HFFc6 (cell line): ENCODE results near the gene TMC2. TPM values are rescaled to one million over a fixed set of nuclear protein-coding genes. Genes with fewer than 3 reads are reported as not detected.

Source experiments
- DNase-seq: peaks from one replicate; pipeline ENCODE4 v3.0.0-alpha.2; 2018
- H3K27ac Mint-ChIP-seq: 2 replicates; pipeline ENCODE4 v1.8.0; 2020; ENCODE audit warnings: mild to moderate bottlenecking, mixed read lengths
- H3K27me3 Mint-ChIP-seq: 2 replicates; pipeline ENCODE4 v1.8.0; 2021; ENCODE audit warnings: mild to moderate bottlenecking, moderate library complexity, mixed read lengths; ENCODE audit not compliant: insufficient read depth
- H3K36me3 Mint-ChIP-seq: 2 replicates; pipeline ENCODE4 v1.8.0; 2021; ENCODE audit warnings: low read depth, mixed read lengths
- H3K4me1 Mint-ChIP-seq: 2 replicates; pipeline ENCODE4 v1.8.0; 2020; ENCODE audit warnings: low read depth, mixed read lengths
- H3K4me3 Mint-ChIP-seq: 2 replicates; pipeline ENCODE4 v1.8.0; 2020; ENCODE audit warnings: mild to moderate bottlenecking, moderate library complexity, mixed read lengths
- H3K9me3 Mint-ChIP-seq: 2 replicates; pipeline ENCODE4 v1.8.0; 2020; ENCODE audit warnings: mild to moderate bottlenecking, mixed read lengths
- total RNA-seq, 6 experiments: library from RNA; stranded (reverse); fragmentation: NEBNext Ultra II Directional; extraction: Animal tissue kit (Norgen Biotek cat#: 25700); gene quantifications; 2 replicates in 1 of 6; 3 replicates in 5 of 6; pipeline ENCODE4 v1.2.3, GENCODE V29; 2021
- TF ChIP-seq, protein P1 (sequence below): fragments of 200-600 bp; sonication (generic); IDR thresholded peaks from 2 replicates; pipeline ENCODE4 v1.5.0; 2021; ENCODE audit warnings: antibody characterized with exemption, mild to moderate bottlenecking

Gene TMC2
- total RNA-seq, 6 experiments from 2014 or later, result not detected

DNA sequence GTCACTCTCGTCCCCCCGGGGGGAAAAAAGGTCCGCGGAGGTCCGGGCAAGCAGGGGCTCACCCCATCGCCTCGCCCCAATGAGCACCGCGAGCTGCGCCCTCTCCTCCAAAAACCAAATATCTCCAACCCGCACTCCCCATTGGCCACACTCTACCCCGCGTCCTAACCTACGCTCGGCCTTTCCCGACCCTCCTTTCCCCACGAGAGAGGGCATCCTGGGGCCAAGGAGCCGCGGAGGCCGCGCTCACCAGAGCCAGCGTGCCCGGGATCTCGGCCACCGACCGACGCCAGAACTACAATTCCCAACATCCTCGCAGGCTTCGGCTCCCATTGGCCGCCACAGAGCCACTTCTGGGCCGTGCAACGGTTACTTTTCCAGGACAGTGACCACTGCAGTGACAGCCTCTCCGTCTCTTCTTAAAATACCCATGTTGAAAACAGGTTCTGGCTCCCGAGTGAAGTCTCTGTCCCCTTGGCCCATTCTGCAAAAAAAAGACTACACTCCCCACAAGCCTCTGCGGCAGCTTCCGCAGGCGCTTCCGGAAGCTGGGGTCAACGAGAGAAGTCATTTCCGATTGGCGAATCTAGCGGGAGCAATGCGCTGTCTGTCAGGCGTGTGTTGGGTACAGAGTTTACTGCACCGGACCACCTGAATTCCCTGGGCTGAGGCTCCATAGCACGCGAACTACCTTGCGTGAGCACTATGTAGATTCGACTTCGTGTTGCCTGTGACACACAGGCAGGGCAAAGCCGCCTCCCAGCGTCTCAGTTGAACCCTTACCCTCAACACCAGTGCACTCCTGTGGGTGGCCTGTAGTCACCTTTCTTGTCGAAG, 27.5 kb upstream of the TMC2 start, which contains the start of gene ZNF343:
Gene ZNF343, minus strand, starts transcription at position 285 of the 837 bp plus-strand sequence. CDS start 15,020 bp downstream, outside the sequence.
- Mint-ChIP-seq H3K9me3 (no peaks in the 10 kb centered on the region), H3K27me3 (no peaks in the 10 kb centered on the region), H3K27ac (peak within 1 kb of the TSS; percentile 94), H3K36me3 (peaks cover 8% of the 10 kb centered on the region; the same call in 1 of the 2 replicates), H3K4me1 (peaks cover 11% of the 10 kb centered on the region), H3K4me3 (peak within 1 kb of the TSS; percentile 99)
- peak; percentile 69 for DNase-seq
- TF ChIP-seq, protein P1, sequence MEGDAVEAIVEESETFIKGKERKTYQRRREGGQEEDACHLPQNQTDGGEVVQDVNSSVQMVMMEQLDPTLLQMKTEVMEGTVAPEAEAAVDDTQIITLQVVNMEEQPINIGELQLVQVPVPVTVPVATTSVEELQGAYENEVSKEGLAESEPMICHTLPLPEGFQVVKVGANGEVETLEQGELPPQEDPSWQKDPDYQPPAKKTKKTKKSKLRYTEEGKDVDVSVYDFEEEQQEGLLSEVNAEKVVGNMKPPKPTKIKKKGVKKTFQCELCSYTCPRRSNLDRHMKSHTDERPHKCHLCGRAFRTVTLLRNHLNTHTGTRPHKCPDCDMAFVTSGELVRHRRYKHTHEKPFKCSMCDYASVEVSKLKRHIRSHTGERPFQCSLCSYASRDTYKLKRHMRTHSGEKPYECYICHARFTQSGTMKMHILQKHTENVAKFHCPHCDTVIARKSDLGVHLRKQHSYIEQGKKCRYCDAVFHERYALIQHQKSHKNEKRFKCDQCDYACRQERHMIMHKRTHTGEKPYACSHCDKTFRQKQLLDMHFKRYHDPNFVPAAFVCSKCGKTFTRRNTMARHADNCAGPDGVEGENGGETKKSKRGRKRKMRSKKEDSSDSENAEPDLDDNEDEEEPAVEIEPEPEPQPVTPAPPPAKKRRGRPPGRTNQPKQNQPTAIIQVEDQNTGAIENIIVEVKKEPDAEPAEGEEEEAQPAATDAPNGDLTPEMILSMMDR, result 0 out of 2 replicates have a peak, but pooled peaks have one; percentile 13

DNA sequence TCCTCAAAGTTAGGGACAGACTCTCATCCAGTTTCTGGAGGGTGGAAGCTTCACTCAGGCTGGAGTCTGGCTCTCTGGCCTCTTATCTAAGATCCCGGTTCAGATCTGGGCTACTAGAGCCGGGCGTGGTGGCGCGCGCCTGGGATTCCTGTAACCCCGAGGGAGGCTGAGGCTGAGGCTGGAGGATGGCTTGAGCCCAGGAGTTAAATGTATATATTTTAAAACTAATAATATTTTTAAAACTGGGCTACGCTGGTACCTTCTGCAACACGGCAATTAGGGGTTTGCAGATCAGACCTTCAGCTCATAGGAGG, 26.9 kb upstream of the TMC2 start:
- H3K4me1 Mint-ChIP-seq, result peaks cover 11% of the 10 kb centered on the region
- H3K27ac Mint-ChIP-seq, result peak overlapping the region; percentile 94
- TF ChIP-seq, protein P1, result no peak

DNA sequence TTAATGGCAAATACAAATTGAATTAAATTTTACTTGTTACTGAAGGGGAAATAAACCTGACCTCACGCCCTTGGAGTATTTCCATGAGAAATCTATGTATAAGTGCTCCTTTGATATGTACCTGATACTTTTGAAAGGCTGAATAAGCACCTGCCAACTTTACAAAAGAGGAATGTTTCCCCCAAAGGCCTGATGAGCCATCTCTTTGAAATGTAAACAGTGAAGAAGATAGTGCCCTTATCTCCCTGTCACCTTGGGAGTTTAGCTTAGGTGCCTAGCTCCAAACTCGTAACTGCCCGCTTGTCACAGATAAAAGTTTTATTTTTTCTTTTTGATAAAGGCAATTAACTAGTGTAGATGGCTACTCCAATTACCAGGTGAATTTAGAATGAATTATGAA, 26.6 kb upstream of the TMC2 start:
- no peak overlapping the region for H3K27ac Mint-ChIP-seq
- no peaks in the 10 kb centered on the region for H3K9me3 Mint-ChIP-seq
- no peak overlapping the region for H3K4me3 Mint-ChIP-seq

More for the DNA sequence above, 26.9 kb upstream of the TMC2 start:
- DNase-seq, result no peak
- Mint-ChIP-seq H3K27me3 (no peaks in the 10 kb centered on the region), H3K9me3 (no peaks in the 10 kb centered on the region), H3K36me3 (peaks cover 8% of the 10 kb centered on the region; the same call in 1 of the 2 replicates), H3K4me3 (peak overlapping the region; percentile 99)

DNA sequence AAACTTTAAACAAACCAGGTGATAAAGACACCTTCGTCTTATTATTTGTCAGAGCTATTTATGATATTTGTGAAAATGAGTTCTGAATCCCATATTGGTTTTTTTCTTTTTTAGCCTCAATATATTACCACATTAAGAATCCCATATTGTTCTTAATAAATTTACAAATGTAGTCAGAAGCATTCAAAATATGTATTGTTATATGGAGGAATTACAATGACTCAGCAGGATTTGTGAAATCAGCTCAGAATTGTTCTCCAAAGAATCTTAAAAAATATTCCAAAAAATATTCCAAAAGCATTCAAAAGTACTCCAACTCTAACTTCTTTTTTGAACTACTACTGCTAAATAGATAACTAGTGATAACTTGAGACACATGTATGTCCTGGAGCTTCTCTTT, 21.2 kb upstream of the TMC2 start:
- no peaks in the 10 kb centered on the region; the same call in 1 of the 2 replicates for H3K27me3 Mint-ChIP-seq
- TF ChIP-seq, protein P1, result no peak
- no peaks in the 10 kb centered on the region for H3K9me3 Mint-ChIP-seq
- H3K4me1 Mint-ChIP-seq, result peaks cover 11% of the 10 kb centered on the region
- H3K27ac Mint-ChIP-seq, result no peak overlapping the region
- DNase-seq, result no peak
- H3K4me3 Mint-ChIP-seq, result no peak overlapping the region
- no peaks in the 10 kb centered on the region for H3K36me3 Mint-ChIP-seq

More for the DNA sequence above, 26.6 kb upstream of the TMC2 start:
- Mint-ChIP-seq H3K27me3 (no peaks in the 10 kb centered on the region), H3K36me3 (peaks cover 8% of the 10 kb centered on the region; the same call in 1 of the 2 replicates), H3K4me1 (peaks cover 11% of the 10 kb centered on the region)
- TF ChIP-seq, protein P1, result no peak
- DNase-seq, result no peak

DNA sequence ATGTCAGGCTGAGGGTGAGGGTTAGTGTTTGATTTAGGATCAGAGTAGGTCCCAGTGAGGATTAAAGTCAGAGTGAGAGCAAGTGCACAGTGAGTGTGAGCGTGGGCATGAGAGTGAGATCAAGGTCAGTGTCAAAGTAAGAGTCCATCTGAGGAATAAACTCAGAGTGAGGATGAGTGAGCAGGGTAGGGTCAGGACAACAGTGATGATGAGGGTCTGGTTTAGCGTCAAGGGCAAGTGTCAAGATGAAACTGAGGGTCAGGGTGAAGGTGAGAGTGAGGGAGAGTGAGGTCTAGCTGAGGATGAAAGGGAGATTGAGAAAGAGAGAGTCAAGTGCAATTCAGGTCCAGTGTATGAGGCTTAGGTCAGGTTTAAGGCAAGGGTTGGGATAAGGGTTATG, 20.0 kb upstream of the TMC2 start:
- Mint-ChIP-seq H3K27ac (no peak overlapping the region), H3K27me3 (no peaks in the 10 kb centered on the region; the same call in 1 of the 2 replicates), H3K36me3 (no peaks in the 10 kb centered on the region), H3K4me1 (peaks cover 11% of the 10 kb centered on the region), H3K9me3 (no peaks in the 10 kb centered on the region), H3K4me3 (no peak overlapping the region)
- TF ChIP-seq, protein P1, result no peak
- no peak for DNase-seq
